Activated CD4-positive, alpha-beta T cell treated with anti-CD3 and anti-CD28 coated beads, Interleukin-2, amount 10 ng/mL, durations not matched to agents 7 days and 5 days (primary cell): ENCODE data around the gene LSM3. TPM values are rescaled to one million over a fixed set of nuclear protein-coding genes. Genes with fewer than 3 reads are reported as not detected.

Experiments
- CTCF ChIA-PET: fragments of 350-600 bp; sonication (Branson Sonifier 250); formaldehyde crosslinking; loops from one replicate; lab custom pipeline; 2021; ENCODE audit warnings: antibody characterized with exemption; lab: Charles Lee
- POLR2A ChIA-PET: fragments of 350-600 bp; sonication (Branson Sonifier 250); formaldehyde crosslinking; loops from one replicate; lab custom pipeline; 2021; ENCODE audit warnings: antibody characterized with exemption; lab: Charles Lee
- DNase-seq: peaks from one replicate; pipeline ENCODE4 v3.0.0-alpha.2; 2020
- H3K27ac Mint-ChIP-seq: one replicate; pipeline ENCODE4 v1.8.0; 2021; ENCODE audit warnings: mild to moderate bottlenecking, moderate library complexity, mixed read lengths
- H3K27me3 Mint-ChIP-seq: one replicate; pipeline ENCODE4 v1.8.0; 2021; ENCODE audit warnings: mixed read lengths
- H3K36me3 Mint-ChIP-seq: one replicate; pipeline ENCODE4 v1.8.0; 2021; ENCODE audit warnings: low read depth, mixed read lengths
- H3K4me1 Mint-ChIP-seq: one replicate; pipeline ENCODE4 v1.8.0; 2021; ENCODE audit warnings: mixed read lengths
- H3K4me3 Mint-ChIP-seq: one replicate; pipeline ENCODE4 v1.8.0; 2021; ENCODE audit warnings: mild to moderate bottlenecking, moderate library complexity, mixed read lengths
- H3K9me3 Mint-ChIP-seq: one replicate; pipeline ENCODE4 v1.8.0; 2021; ENCODE audit warnings: mixed read lengths
- total RNA-seq, 2 experiments: library from RNA; stranded (reverse); gene quantifications; one replicate each; pipeline ENCODE4 v1.2.3, GENCODE V29; 2021

Gene LSM3
- total RNA-seq, 2 experiments from 2014 or later = 16.1 to 18.6 TPM

DNA sequence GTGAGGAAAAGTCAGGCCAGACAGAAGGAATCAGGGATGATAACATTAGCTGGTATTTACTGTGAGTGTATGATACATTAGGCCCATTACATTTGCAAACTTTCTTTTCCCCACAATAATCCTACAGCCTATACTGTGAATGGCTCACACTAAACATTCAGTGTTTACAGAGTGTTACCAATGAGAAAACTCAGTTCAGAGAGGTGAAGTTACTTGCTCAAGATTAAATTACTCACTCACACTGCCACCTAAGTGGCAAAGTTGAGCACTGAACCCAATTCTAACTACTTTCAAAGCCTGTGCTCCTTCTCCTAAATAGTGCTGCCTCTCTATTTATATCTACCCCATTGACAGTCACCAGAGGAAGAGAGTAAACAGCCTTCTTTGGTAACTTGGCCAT lies 8.7 kb upstream of the LSM3 start:
- Mint-ChIP-seq H3K4me3 (no peak overlapping the region), H3K27ac (no peak overlapping the region), H3K4me1 (peaks cover 26% of the 10 kb centered on the region), H3K9me3 (no peaks in the 10 kb centered on the region), H3K36me3 (peaks cover 71% of the 10 kb centered on the region), H3K27me3 (no peaks in the 10 kb centered on the region)
- ChIA-PET POLR2A (no interaction called here), CTCF (interaction anchor here (1.7 to 3.4 kb wide), 2 partner anchors 9 to 11 kb away, joined by 6 to 13 read pairs; partner anchors contain the start of genes LSM3 and XPC)
- no peak for DNase-seq

DNA sequence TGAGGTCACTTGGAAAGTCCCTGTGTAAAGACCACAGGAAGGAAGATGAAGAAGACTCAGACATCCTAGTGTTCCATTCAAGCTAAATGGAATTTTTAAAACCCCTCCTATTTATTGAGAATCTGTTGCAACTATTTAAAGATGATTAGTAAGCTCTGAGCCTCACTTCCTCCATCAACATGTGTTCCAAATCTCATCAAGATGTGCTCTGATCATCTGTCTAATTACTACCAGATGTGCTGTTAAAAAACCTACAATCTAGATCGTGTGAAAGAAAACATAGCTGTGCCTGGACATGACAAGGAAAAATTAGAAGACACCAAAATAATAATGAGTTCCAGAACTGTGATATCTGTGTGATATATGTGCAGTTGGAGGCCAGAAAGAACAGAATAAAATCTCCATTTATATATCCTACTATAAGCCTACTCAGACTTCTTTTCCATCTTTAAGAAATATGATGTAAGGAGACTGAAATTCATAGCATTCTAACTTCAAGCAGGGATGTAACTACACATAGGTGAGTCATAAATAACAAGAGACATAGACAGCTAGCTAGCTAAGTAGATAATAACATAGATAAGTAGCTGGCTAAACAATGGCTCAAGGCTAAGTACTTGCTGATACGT lies 8.0 kb upstream of the LSM3 start:
- no peak for DNase-seq
- ChIA-PET POLR2A (interaction anchor here (0.7 kb wide), 1 partner anchor 270 kb away, joined by 3 read pairs; no protein-coding TSS in a partner anchor), CTCF (interaction anchor here (0.9 to 3.4 kb wide), 3 partner anchors 8 to 274 kb away, joined by 3 to 13 read pairs (median 6); partner anchors contain the start of genes LSM3 and XPC)
- Mint-ChIP-seq H3K4me1 (peaks cover 34% of the 10 kb centered on the region), H3K27ac (peak overlapping the region; percentile 21), H3K4me3 (no peak overlapping the region), H3K9me3 (no peaks in the 10 kb centered on the region), H3K36me3 (peaks cover 64% of the 10 kb centered on the region), H3K27me3 (no peaks in the 10 kb centered on the region)

DNA sequence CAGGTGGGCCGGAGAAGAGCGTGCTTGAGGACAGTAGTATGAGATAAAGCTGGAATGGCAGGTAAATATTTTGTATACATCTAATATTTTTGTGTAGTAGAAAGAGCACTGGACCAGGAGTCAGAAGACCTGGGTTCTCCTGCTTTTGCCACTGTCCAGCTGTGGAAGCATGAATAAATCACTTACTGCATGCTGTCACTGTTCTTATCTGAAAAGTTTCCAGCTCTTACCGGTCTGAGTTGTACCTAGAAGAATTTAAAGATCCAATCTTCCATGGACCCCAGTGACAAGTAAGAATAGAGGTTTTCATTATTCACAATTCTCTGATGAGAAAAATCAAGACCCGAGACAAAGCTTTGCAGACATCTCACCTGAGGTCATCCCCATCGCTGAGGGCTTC lies 6.1 kb upstream of the LSM3 start:
- Mint-ChIP-seq H3K27ac (no peak overlapping the region), H3K4me1 (peaks cover 50% of the 10 kb centered on the region), H3K27me3 (no peaks in the 10 kb centered on the region), H3K36me3 (peaks cover 50% of the 10 kb centered on the region), H3K9me3 (no peaks in the 10 kb centered on the region), H3K4me3 (no peak overlapping the region)
- no peak for DNase-seq
- POLR2A ChIA-PET = no interaction called here
- CTCF ChIA-PET = interaction anchor here (1.5 to 3.4 kb wide), 2 partner anchors 13 to 47 kb away, joined by 4 to 13 read pairs; no protein-coding TSS in a partner anchor

DNA sequence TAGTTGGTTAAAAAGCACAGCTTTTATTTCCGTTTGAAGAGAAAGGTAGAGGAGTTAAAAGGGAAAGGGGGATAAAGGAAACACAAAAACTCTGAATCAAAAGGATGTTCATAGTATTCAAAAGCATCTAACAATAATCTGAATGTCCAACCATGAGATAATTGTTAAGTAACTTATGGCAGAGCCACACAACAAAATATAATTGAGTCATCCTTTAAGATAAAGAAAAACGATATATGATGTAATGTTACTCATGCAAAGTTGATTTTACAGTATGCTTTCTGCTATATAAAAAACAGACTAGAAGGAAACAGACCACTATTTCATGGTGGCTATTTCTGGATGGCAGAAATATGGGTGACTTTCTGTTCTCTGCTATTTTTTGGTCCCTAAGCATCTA lies 4.1 kb upstream of the LSM3 start:
- Mint-ChIP-seq H3K27ac (peak overlapping the region; percentile 37), H3K4me1 (peaks cover 66% of the 10 kb centered on the region), H3K27me3 (no peaks in the 10 kb centered on the region), H3K36me3 (peaks cover 45% of the 10 kb centered on the region), H3K9me3 (no peaks in the 10 kb centered on the region), H3K4me3 (no peak overlapping the region)
- ChIA-PET CTCF (no interaction called here), POLR2A (no interaction called here)
- DNase-seq = no peak

DNA sequence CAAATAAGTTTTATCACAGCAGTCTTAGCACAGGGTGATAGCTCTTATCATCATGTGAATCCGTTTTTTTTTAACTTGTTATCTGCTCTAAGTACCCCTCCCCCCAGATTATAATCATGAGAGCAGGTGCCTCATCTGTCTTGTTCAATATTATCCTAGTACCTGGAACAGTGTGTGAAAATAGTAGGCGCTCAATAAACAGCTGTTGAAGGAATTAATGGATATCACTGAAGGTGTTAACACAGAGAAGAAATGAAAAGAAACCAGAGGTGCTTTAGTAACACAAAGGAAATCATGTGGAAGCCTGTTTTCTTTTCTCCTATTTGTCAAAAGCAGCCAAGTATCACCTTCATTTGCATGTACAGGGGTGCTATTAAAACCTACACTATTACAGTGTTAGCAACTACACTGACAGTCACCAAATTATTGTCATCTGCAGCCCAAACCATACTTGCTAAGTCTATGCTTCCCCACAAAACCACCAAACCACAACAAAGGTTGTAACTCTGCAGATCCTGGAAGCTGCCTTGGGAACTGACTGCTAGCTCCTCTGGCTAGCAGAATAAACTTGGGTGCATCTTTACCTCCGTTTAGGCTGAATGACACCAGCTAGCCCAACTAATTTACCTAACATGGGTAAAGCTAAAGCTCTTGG lies 3.1 kb upstream of the LSM3 start:
- Mint-ChIP-seq H3K4me1 (peaks cover 67% of the 10 kb centered on the region), H3K4me3 (peak overlapping the region; percentile 11), H3K27ac (peak overlapping the region; percentile 72), H3K36me3 (peaks cover 35% of the 10 kb centered on the region), H3K27me3 (no peaks in the 10 kb centered on the region), H3K9me3 (no peaks in the 10 kb centered on the region)
- ChIA-PET POLR2A (no interaction called here), CTCF (interaction anchor here (0.6 to 1.4 kb wide), 5 partner anchors 10 to 830 kb away, joined by 3 to 6 read pairs (median 5); no protein-coding TSS in a partner anchor)
- peak; percentile 89 for DNase-seq

DNA sequence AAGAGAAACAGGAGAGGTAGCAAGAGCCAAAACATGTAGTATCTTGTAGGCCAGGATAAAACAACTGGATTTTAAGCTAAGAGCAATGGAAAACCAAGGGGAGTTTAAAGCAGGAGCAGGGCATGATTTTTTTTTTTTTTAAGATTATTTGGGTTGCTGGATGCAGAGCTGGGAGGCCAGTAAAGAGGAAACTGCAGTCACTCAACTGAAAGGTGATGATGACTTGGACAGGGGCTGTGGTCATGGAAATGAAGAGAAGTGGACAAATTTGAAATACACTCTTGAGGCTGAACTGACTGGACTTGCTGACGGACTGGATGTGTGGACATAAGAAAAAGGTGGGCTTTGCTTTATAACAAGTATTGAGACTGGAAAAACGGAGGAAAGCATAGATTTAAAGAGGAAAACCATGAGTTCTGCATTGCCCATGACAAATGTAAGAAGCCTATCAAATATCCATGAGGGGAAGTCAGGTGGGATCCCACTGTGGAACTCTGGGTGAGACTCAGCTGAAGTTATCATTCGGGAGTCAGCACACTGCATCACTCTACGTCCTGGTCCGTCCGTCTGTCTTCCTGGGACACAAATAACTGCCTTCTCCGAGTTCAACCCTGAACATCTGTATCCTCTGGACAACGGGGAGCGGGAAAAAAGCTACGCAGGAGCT lies 904 bp upstream of the LSM3 start:
- peak overlapping the region; percentile 100 for H3K27ac Mint-ChIP-seq
- H3K9me3 Mint-ChIP-seq = no peaks in the 10 kb centered on the region
- CTCF ChIA-PET = interaction anchor here (0.7 to 1.9 kb wide), 6 partner anchors 23 to 75 kb away, joined by 3 to 7 read pairs (median 4); partner anchors contain the start of genes CHCHD4 and TMEM43
- no peaks in the 10 kb centered on the region for H3K27me3 Mint-ChIP-seq
- POLR2A ChIA-PET = no interaction called here
- peaks cover 31% of the 10 kb centered on the region for H3K36me3 Mint-ChIP-seq
- DNase-seq = no peak
- H3K4me1 Mint-ChIP-seq = peaks cover 72% of the 10 kb centered on the region
- peak overlapping the region; percentile 100 for H3K4me3 Mint-ChIP-seq

DNA sequence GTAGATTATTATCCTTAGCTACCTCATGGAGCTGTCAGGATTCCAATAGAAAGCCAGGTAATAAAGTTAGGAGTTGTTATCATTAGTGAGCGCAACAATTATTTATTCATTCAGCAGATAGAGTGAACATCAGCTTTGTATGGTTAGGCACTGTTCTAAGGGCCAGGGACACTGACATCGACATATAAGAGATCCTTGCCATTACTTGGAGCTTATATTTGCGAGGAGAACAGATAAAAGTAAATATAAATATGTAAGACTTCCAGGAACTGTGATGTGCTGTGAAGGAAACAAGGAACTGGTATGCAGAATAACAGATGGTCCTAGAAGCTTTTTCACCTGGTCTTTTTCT lies 473 bp downstream of the LSM3 start:
- peaks cover 33% of the 10 kb centered on the region for H3K36me3 Mint-ChIP-seq
- POLR2A ChIA-PET = interaction anchor here (0.8 kb wide), 1 partner anchor 54 kb away, joined by 3 read pairs; the partner anchor contains the start of genes CHCHD4 and TMEM43
- H3K27me3 Mint-ChIP-seq = no peaks in the 10 kb centered on the region
- CTCF ChIA-PET = interaction anchor here (0.7 to 1.9 kb wide), 12 partner anchors 9 to 1195 kb away, joined by 3 to 7 read pairs (median 3); partner anchors contain the start of genes CCDC174, CHCHD4 and TMEM43
- H3K9me3 Mint-ChIP-seq = no peaks in the 10 kb centered on the region
- no peak for DNase-seq
- H3K27ac Mint-ChIP-seq = peak overlapping the region; percentile 100
- peaks cover 74% of the 10 kb centered on the region for H3K4me1 Mint-ChIP-seq
- peak overlapping the region; percentile 100 for H3K4me3 Mint-ChIP-seq

DNA sequence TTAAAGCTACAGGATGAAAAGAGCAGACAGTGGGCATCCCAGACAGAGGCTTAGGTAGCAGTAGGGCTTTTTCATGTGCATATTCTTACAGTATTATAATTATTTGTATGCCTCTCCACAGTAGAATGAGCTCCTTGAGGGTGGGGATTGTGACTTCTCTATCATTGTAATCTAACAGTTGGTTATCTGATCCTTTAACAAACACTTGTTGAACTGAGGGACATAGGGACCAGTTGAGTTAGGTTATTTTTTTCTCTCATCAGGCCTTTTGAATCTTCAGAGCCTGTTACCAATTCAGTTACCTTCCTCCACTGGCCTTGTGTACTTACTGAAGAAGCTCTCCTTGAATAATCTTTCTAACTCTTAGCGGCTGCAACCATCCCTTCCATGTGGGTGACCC lies 1.2 kb downstream of the LSM3 start:
- H3K36me3 Mint-ChIP-seq = peaks cover 34% of the 10 kb centered on the region
- no peaks in the 10 kb centered on the region for H3K27me3 Mint-ChIP-seq
- H3K4me3 Mint-ChIP-seq = peak overlapping the region; percentile 100
- DNase-seq = no peak
- ChIA-PET POLR2A (no interaction called here), CTCF (interaction anchor here (0.7 to 1.9 kb wide), 8 partner anchors 10 to 472 kb away, joined by 3 to 7 read pairs (median 3); partner anchors contain the start of genes CCDC174, CHCHD4 and TMEM43)
- peaks cover 67% of the 10 kb centered on the region for H3K4me1 Mint-ChIP-seq
- H3K9me3 Mint-ChIP-seq = no peaks in the 10 kb centered on the region
- peak overlapping the region; percentile 100 for H3K27ac Mint-ChIP-seq

DNA sequence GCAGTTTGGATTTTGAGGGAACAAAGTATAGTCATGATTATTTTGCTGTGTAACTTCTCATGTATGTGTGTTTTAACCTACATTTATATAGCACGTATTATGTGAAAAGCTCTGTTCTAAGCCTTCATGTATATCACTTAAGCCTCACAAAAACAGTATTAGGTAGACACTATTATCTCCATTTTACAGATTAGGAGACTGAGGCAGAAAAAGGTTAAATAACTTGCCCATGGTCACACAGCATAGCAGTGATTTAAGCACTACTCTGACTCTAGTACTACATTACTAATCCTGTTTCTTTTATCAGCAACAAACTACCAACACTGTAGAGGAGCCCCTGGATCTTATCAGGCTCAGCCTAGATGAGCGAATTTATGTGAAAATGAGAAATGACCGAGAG lies 2.6 kb downstream of the LSM3 start:
- Mint-ChIP-seq H3K4me1 (peaks cover 52% of the 10 kb centered on the region), H3K4me3 (no peak overlapping the region), H3K27me3 (no peaks in the 10 kb centered on the region), H3K27ac (no peak overlapping the region), H3K36me3 (peaks cover 38% of the 10 kb centered on the region), H3K9me3 (no peaks in the 10 kb centered on the region)
- DNase-seq = no peak
- CTCF ChIA-PET = no interaction called here
- POLR2A ChIA-PET = no interaction called here

DNA sequence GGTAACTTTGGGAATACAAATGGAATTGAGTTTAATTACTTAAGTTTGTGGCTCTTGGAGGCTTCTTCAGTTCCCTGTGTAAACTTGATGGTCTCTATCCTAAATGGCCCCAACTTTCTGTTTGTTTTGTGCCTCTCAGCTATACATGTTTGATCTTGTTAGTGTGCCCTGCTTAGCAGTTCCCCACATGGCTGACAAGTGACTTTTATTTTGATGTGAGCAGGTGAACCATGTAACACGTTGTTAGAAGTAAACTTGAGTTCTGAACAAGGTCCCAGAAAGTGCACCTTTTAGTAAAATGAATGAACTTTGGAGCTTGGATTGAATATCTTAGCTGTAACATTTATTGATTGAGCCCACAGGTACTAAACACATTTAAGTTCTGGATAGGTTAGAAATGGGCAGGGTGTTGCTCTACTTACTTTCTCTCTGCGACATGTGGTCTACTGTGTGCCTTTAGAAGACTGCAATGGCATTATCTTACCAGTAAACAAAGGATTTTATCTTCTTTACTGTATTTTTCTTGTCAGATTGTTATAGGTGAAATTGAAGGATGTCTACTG lies 4.5 kb downstream of the LSM3 start:
- Mint-ChIP-seq H3K9me3 (no peaks in the 10 kb centered on the region), H3K27ac (no peak overlapping the region), H3K4me1 (peaks cover 38% of the 10 kb centered on the region), H3K27me3 (no peaks in the 10 kb centered on the region), H3K4me3 (no peak overlapping the region), H3K36me3 (peaks cover 42% of the 10 kb centered on the region)
- no peak for DNase-seq
- CTCF ChIA-PET = interaction anchor here (1.2 kb wide), 1 partner anchor 20 kb away, joined by 4 read pairs; no protein-coding TSS in a partner anchor
- POLR2A ChIA-PET = no interaction called here

DNA sequence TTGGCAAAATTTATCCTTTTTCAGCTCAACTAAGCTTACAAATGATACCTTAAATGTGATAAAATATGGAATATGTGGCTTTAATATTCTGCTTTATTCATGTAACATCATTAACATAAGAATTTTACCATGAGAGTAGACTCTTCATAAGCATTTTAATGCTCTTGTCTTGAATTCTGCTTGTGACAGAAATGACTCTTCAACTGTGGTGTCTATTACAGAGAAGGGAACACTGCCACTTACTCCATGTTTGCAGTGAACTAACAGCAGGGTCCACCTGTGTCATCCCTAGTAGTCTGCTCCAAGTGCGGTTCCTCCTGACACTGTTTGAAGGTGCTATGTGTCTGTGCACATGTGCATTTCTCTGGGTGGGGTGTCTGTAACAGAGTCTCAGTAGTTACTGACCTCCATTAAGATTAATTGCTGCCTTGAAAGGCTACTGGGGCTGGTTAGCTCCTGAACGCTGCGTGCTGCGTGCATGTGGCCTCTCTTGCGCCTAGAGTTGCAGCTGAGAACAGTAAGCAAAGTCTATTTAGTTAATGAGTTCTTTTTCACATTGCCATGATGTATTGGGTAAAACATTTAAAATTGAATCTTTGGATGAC lies 8.3 kb downstream of the LSM3 start:
- no peak for DNase-seq
- Mint-ChIP-seq H3K4me3 (no peak overlapping the region), H3K36me3 (peaks cover 65% of the 10 kb centered on the region), H3K4me1 (peaks cover 41% of the 10 kb centered on the region), H3K27me3 (no peaks in the 10 kb centered on the region), H3K9me3 (peaks cover 2% of the 10 kb centered on the region), H3K27ac (no peak overlapping the region)
- POLR2A ChIA-PET = no interaction called here
- CTCF ChIA-PET = interaction anchor here (1.0 to 1.7 kb wide), 2 partner anchors 17 to 24 kb away, joined by 3 to 4 read pairs; no protein-coding TSS in a partner anchor
